RWPE2 (cell line): ENCODE results near the gene CSF3.

Experiments used
- ATAC-seq: fragments of 200-7000 bp; cut with Tn5 transposase; 3 replicates; pipeline ENCODE4 v1.9.1; 2021; ENCODE audit warnings: low read depth
- DNase-seq: peaks from one replicate; pipeline ENCODE4 v3.0.0-alpha.2; 2020; ENCODE audit warnings: low spot score
- H3K27ac ChIP-seq: fragments of 450-650 bp; 2 replicates; pipeline ENCODE4 v1.5.1; 2017; ENCODE audit warnings: mild to moderate bottlenecking; ENCODE audit not compliant: poor library complexity, severe bottlenecking
- H3K27me3 ChIP-seq: fragments of 250-450 bp; sonication (Bioruptor Pico); 2 replicates; pipeline ENCODE4 v1.5.1; 2021; ENCODE audit warnings: mild to moderate bottlenecking, moderate library complexity; ENCODE audit not compliant: insufficient read depth, poor library complexity, severe bottlenecking
- H3K36me3 ChIP-seq: fragments of 250-450 bp; sonication (Bioruptor Pico); 2 replicates; pipeline ENCODE4 v1.5.1; 2020; ENCODE audit warnings: low read depth, mild to moderate bottlenecking, moderate library complexity
- H3K4me1 ChIP-seq: fragments of 250-450 bp; sonication (Bioruptor Pico); 2 replicates; pipeline ENCODE4 v1.5.1; 2021; ENCODE audit warnings: mild to moderate bottlenecking, moderate library complexity; ENCODE audit not compliant: insufficient read depth, poor library complexity, severe bottlenecking
- H3K4me3 ChIP-seq: fragments of 250-450 bp; sonication (Bioruptor Pico); 2 replicates; pipeline ENCODE4 v1.5.1; 2021; ENCODE audit warnings: mild to moderate bottlenecking, moderate library complexity; ENCODE audit not compliant: severe bottlenecking
- H3K9me3 ChIP-seq: fragments of 250-450 bp; sonication (Bioruptor Pico); 2 replicates; pipeline ENCODE4 v1.5.1; 2021; ENCODE audit warnings: mild to moderate bottlenecking, moderate library complexity; ENCODE audit not compliant: severe bottlenecking
- TF ChIP-seq, protein P1 (sequence below): fragments of 450-650 bp; IDR thresholded peaks from one replicate; pipeline ENCODE4 v1.5.1; 2017; ENCODE audit warnings: mild to moderate bottlenecking, moderate library complexity; ENCODE audit not compliant: poor library complexity, severe bottlenecking

CSF3 gene

DNA sequence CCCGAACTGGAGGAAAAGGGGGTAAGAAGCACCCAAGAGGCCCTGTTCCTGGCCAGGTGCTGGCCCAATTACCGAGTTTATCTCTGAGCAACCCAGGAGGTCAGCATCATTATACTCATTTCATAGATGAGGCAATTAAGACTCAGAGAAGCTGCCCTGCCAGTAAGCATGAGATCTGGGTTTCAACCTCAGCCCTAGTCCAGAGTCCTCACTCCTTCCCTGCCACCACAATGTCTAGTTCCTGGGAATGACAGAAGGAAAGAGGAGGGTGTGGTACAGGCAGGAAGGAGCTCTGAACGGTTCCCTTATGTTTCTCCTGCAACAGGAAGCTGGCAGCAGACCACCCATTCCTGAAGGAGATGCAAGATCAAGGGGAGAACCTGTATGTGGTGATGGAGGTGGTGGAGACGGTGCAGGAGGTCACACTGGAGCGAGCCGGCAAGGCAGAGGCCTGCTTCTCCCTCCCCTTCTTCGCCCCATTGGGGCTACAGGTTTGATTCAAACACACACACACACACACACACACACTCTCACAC is 45.0 kb upstream of the CSF3 start:
- DNase-seq (no peak), ATAC-seq (no peak)
- no peak overlapping the region for H3K4me3 ChIP-seq

DNA sequence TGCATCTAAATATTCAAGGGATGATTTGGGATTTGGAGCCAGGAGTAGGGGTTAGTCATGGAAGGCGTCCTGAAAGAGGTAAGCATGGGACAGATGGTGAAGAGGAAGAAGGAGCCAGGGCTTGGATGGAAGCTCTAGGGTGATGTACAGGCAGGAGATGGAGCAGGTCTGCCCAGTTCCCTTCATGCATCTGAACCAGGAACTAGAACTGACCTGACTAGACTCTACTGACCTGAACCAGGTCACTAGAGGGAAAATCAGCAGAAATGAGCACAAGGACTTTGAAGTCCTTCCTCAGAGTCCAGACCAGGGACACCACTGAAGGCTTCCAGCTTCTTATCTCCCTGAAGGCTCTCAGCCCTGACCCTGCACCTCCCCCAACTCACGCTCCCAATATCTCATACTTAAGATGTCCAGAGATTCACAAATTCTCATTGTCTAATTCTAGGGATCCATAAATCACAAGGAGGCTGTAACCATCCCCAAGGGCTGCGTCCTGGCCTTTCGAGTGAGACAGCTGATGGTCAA is 44.1 kb upstream of the CSF3 start:
- H3K36me3 ChIP-seq, result no peaks in the 10 kb centered on the region
- H3K4me3 ChIP-seq, result no peak overlapping the region
- H3K27ac ChIP-seq, result no peak overlapping the region
- H3K4me1 ChIP-seq, result peaks cover 4% of the 10 kb centered on the region
- TF ChIP-seq, protein P1, sequence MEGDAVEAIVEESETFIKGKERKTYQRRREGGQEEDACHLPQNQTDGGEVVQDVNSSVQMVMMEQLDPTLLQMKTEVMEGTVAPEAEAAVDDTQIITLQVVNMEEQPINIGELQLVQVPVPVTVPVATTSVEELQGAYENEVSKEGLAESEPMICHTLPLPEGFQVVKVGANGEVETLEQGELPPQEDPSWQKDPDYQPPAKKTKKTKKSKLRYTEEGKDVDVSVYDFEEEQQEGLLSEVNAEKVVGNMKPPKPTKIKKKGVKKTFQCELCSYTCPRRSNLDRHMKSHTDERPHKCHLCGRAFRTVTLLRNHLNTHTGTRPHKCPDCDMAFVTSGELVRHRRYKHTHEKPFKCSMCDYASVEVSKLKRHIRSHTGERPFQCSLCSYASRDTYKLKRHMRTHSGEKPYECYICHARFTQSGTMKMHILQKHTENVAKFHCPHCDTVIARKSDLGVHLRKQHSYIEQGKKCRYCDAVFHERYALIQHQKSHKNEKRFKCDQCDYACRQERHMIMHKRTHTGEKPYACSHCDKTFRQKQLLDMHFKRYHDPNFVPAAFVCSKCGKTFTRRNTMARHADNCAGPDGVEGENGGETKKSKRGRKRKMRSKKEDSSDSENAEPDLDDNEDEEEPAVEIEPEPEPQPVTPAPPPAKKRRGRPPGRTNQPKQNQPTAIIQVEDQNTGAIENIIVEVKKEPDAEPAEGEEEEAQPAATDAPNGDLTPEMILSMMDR, result no peak
- H3K9me3 ChIP-seq, result no peaks in the 10 kb centered on the region
- DNase-seq, result no peak
- no peak for ATAC-seq
- H3K27me3 ChIP-seq, result no peaks in the 10 kb centered on the region

More for the DNA sequence above, 45.0 kb upstream of the CSF3 start:
- TF ChIP-seq, protein P1, result no peak
- Histone ChIP-seq H3K27me3 (no peaks in the 10 kb centered on the region), H3K27ac (no peak overlapping the region), H3K9me3 (no peaks in the 10 kb centered on the region), H3K36me3 (no peaks in the 10 kb centered on the region), H3K4me1 (peaks cover 4% of the 10 kb centered on the region)

DNA sequence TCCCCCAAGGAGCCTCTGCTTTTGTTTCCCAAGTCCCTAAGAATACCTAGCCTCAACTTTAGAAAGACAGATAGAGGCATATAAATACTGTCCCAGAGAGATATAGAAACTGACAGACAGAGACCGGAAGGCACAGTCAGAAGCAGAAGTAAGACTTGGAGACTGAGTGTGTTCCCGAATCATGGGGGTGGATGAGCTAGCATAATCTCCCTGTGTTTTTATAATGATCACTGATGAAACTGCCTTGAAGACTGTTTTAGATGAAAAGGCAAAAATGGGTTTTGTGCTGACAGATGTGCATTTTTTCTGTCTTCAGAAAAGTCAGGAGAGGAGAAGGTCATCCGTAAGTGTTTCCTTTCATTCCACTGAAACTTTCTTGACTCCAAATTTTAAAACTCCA is 43.0 kb upstream of the CSF3 start:
- H3K4me3 ChIP-seq, result no peak overlapping the region
- no peaks in the 10 kb centered on the region for H3K27me3 ChIP-seq
- TF ChIP-seq, protein P1, result no peak
- H3K9me3 ChIP-seq, result no peaks in the 10 kb centered on the region
- H3K4me1 ChIP-seq, result peaks cover 4% of the 10 kb centered on the region
- DNase-seq, result no peak
- no peaks in the 10 kb centered on the region for H3K36me3 ChIP-seq
- ATAC-seq, result no peak
- H3K27ac ChIP-seq, result no peak overlapping the region

DNA sequence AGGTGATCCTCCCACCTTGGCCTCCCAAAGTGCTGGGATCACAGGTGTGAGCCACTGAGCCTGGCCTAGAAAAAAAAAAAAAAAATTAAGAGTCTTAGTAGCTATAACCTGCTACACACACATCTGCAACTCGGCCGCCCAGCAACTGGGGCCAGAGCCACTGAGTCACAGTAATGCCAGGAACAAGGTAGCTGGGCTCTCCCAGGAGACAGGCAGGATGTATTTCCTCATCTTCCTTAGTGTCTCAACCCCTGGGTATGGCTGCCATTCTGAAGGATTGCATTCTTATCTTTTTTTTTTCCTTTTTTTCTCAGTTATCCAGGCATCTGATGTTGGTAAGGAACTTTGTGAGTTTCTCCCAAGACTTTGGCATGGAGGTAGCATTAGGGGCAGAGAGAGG is 41.7 kb upstream of the CSF3 start:
- Histone ChIP-seq H3K36me3 (no peaks in the 10 kb centered on the region), H3K27me3 (no peaks in the 10 kb centered on the region), H3K4me1 (peaks cover 4% of the 10 kb centered on the region), H3K4me3 (no peak overlapping the region), H3K27ac (peak overlapping the region; percentile 31), H3K9me3 (no peaks in the 10 kb centered on the region)
- TF ChIP-seq, protein P1, result no peak
- ATAC-seq, result peak; percentile 78
- no peak for DNase-seq

DNA sequence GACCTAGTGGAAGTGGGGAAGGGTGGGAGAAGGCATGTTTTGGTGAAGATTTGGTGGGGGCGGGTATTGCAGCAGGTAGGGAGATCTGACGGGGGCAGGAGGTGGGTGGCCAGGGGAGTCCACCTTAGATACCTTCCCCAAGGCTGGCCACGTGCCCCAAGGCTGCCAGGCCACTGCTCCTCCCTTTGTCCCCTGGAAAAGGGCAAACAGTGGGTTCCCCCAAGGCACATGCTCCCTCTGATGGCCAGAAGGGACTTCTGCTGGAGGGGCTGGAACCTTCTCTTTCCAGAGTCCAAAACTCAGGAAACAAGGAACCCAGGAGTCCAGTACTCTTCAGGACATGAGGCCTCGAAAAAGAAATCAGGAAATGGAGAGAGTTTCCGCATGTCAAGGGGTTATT is 40.8 kb upstream of the CSF3 start:
- Histone ChIP-seq H3K27ac (peak overlapping the region; percentile 31), H3K4me1 (peaks cover 9% of the 10 kb centered on the region), H3K36me3 (no peaks in the 10 kb centered on the region), H3K27me3 (no peaks in the 10 kb centered on the region), H3K4me3 (no peak overlapping the region), H3K9me3 (no peaks in the 10 kb centered on the region)
- no peak for DNase-seq
- TF ChIP-seq, protein P1, result no peak
- ATAC-seq, result no peak
